Panc1 (cell line): ENCODE results near the gene SERINC4. TPM values are rescaled to one million over a fixed set of nuclear protein-coding genes. Genes with fewer than 3 reads are reported as not detected.
A peak's percentile ranks its signal among the peaks of the same experiment; 100 is the strongest.

Source experiments
- ATAC-seq: fragments of 200-7000 bp; cut with Tn5 transposase; 2 replicates; pipeline ENCODE4 v1.9.1; 2020; ENCODE audit warnings: mild to moderate bottlenecking, moderate library complexity
- BruUV-seq: library from RNA; stranded (reverse); fragments of 400-500 nt; replicated peaks from 2 replicates; lab custom pipeline; 2021; lab: Mats Ljungman, UMichigan
- CTCF ChIA-PET: fragments of 300-600 bp; sonication (Branson Sonifier 250); formaldehyde crosslinking; loops from one replicate; lab custom pipeline; 2022; ENCODE audit warnings: antibody characterized with exemption; lab: Charles Lee
- POLR2A ChIA-PET: fragments of 300-600 bp; sonication (Branson Sonifier 250); formaldehyde crosslinking; loops from one replicate; lab custom pipeline; 2022; ENCODE audit warnings: antibody characterized with exemption; lab: Charles Lee
- DNase-seq: peaks from one replicate; pipeline ENCODE4 v3.0.0-alpha.2; 2010; ENCODE audit warnings: low read depth, low spot score
- H3K27ac ChIP-seq: 2 replicates; pipeline ENCODE4 v1.5.1; 2011; ENCODE audit warnings: mild to moderate bottlenecking, low read length, inconsistent platforms
- H3K27me3 ChIP-seq: fragments of 200-500 bp; sonication (Bioruptor generic); 2 replicates; pipeline ENCODE4 v1.6.0; 2014; ENCODE audit warnings: low read length, inconsistent platforms; ENCODE audit not compliant: control insufficient read depth, insufficient read depth
- H3K36me3 ChIP-seq: fragments of 200-500 bp; sonication (Bioruptor generic); 2 replicates; pipeline ENCODE4 v1.5.1; 2014; ENCODE audit warnings: inconsistent platforms, mild to moderate bottlenecking, low read length, moderate library complexity; ENCODE audit not compliant: control insufficient read depth, insufficient read depth
- H3K4me1 ChIP-seq: 2 replicates; pipeline ENCODE4 v1.5.1; 2011; ENCODE audit warnings: inconsistent platforms, mild to moderate bottlenecking, low read length, moderate library complexity; ENCODE audit not compliant: control insufficient read depth, insufficient read depth
- H3K4me3 ChIP-seq, 2 experiments: 2 replicates each; pipeline ENCODE4 v1.5.1; 2011 to 2012; ENCODE audit warnings: low read depth in 2 of 2, low read length in 2 of 2, mild to moderate bottlenecking in 2 of 2, inconsistent platforms in 1 of 2, moderate library complexity in 1 of 2
- H3K9me3 ChIP-seq: fragments of 200-500 bp; sonication (Bioruptor generic); 2 replicates; pipeline ENCODE4 v1.5.1; 2014; ENCODE audit warnings: low read depth, mild to moderate bottlenecking, inconsistent platforms, low read length, moderate library complexity; ENCODE audit not compliant: control insufficient read depth, insufficient read depth
- CTCF ChIP-seq: fragments of 450-650 bp; IDR thresholded peaks from 2 replicates; pipeline ENCODE4 v1.5.1; 2017; ENCODE audit warnings: mild to moderate bottlenecking
- POLR2AphosphoS5 ChIP-seq: IDR thresholded peaks from 2 replicates; pipeline ENCODE4 v1.6.1; 2012; ENCODE audit warnings: mild to moderate bottlenecking, low read depth, low read length, moderate library complexity
- REST ChIP-seq, 2 experiments: IDR thresholded peaks; 2 replicates each; pipeline ENCODE4 v1.6.1; 2011 to 2012; ENCODE audit warnings: low read depth in 2 of 2, control low read depth in 1 of 2, low read length in 1 of 2, mild to moderate bottlenecking in 1 of 2, moderate library complexity in 1 of 2; ENCODE audit not compliant: insufficient read depth in 1 of 2
- SIN3A ChIP-seq: IDR thresholded peaks from 2 replicates; pipeline ENCODE4 v1.6.1; 2012; ENCODE audit warnings: low read depth, mild to moderate bottlenecking, low read length, moderate library complexity, borderline replicate concordance; ENCODE audit not compliant: insufficient read depth
- TCF7L2 ChIP-seq: IDR thresholded peaks from 2 replicates; pipeline ENCODE4 v1.6.1; 2011; ENCODE audit warnings: mild to moderate bottlenecking, low read depth, low read length, inconsistent platforms
- in situ Hi-C: cut with HindIII; loops from 2 replicates; pipeline ENCODE4 v1.10.0; 2016; ENCODE audit warnings: low sequenced_read_pairs, low pct_unique_long_range_greater_than_20kb
- intact Hi-C: fragments of 100-400 bp; cut with micrococcal nuclease; formaldehyde crosslinking; loops from one replicate; pipeline ENCODE4 v1.10.0; 2022; ENCODE audit not compliant: unreplicated experiment
- total RNA-seq: library from RNA; stranded (reverse); gene quantifications from one replicate; pipeline ENCODE4 v1.2.1, GENCODE V29; 2021; ENCODE audit not compliant: unreplicated experiment

Gene SERINC4
- total RNA-seq, 1 experiment from 2014 or later: not detected

DNA sequence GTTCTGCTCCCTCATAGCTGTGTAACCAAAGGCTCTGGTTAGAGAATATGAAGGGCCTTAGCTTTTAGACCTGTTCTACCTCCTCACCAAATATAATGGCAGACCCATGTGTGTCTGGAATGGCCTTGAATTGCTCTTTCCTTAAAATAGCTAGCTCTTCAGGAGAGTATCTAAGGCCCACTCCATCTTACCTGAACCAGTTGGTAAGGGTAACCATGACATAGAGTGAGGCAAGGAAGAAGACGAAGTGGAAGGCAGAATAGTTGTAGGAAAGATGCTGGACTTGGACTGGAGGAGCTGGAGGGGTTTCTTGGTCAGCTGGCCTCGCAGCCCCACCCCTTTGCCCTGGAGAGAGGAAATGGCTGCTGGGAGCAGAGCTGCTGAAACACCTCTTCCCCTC, 4.8 kb downstream of the SERINC4 start:
- intact Hi-C loops: no loop called here
- ATAC-seq (no peak), DNase-seq (no peak)
- Histone ChIP-seq H3K27me3 (no peaks in the 10 kb centered on the region), H3K4me3 (no peak overlapping the region), H3K27ac (peak overlapping the region; percentile 30; the same call in 1 of the 2 replicates), H3K36me3 (peaks cover 9% of the 10 kb centered on the region), H3K4me1 (peaks cover 52% of the 10 kb centered on the region), H3K9me3 (no peaks in the 10 kb centered on the region)
- POLR2A ChIA-PET: interaction anchor here (0.5 to 1.3 kb wide), 2 partner anchors 18 to 257 kb away, joined by 4 read pairs; partner anchors contain the start of gene ELL3
- CTCF ChIA-PET: no interaction called here
- in situ Hi-C loops: no loop called here
- TF ChIP-seq CTCF: no peak
- no peak for TF ChIP-seq SIN3A
- TF ChIP-seq POLR2AphosphoS5: peak; percentile 44; the same call in 1 of the 2 replicates
- TF ChIP-seq REST (IDR thresholded peaks at IDR 0.05; ENCODE audit: insufficient read depth in 1 of 2, low read depth in 2 of 2, low read length in 1 of 2): no peak
- no peak for TF ChIP-seq TCF7L2
- no TSS peak for BruUV-seq

GRCh38 chr15:43794269-43795037, 5.6 kb downstream of the SERINC4 start:
- no peak for DNase-seq
- peak overlapping the region; percentile 98 for H3K27ac ChIP-seq
- intact Hi-C loops: no loop called here
- H3K27me3 ChIP-seq: no peaks in the 10 kb centered on the region
- in situ Hi-C loops: no loop called here
- 0 out of 4 replicates have a peak overlapping the region, but pooled peaks of 1 of the 2 experiments have one; percentile 0 for H3K4me3 ChIP-seq
- POLR2A ChIA-PET: interaction anchor here (0.5 to 1.3 kb wide), 3 partner anchors 17 to 345 kb away, joined by 4 to 17 read pairs (median 4); partner anchors contain the start of gene ELL3
- peaks cover 9% of the 10 kb centered on the region for H3K36me3 ChIP-seq
- TF ChIP-seq SIN3A: no peak
- TF ChIP-seq REST (IDR thresholded peaks at IDR 0.05; ENCODE audit: insufficient read depth in 1 of 2, low read depth in 2 of 2, low read length in 1 of 2): peak; percentile 53 to 55; a peak in 3 of 4 replicates
- no peak; the same call in 1 of the 2 replicates for TF ChIP-seq POLR2AphosphoS5
- CTCF ChIA-PET: no interaction called here
- peaks cover 44% of the 10 kb centered on the region for H3K4me1 ChIP-seq
- no TSS peak for BruUV-seq
- no peaks in the 10 kb centered on the region for H3K9me3 ChIP-seq
- ATAC-seq: no peak
